ENCODE measurements around the gene MGAT2. TPM values are rescaled to one million over a fixed set of nuclear protein-coding genes. Genes with fewer than 3 reads are reported as not detected.
A peak's percentile ranks its signal among the peaks of the same experiment; 100 is the strongest.

MGAT2 gene
- polyA plus RNA-seq, 1 experiment = 54.7 TPM

GRCh38 chr14:49594347-49595091, 26.1 kb upstream of the MGAT2 start:
- POLR2A ChIA-PET = interaction anchor here (0.9 to 2.0 kb wide), 2 partner anchors 9 to 26 kb away, joined by 6 to 12 read pairs; partner anchors contain the start of genes MGAT2, RPL36AL and RPS29
- CTCF ChIA-PET = interaction anchor here (1.0 to 1.1 kb wide), 2 partner anchors 7 to 133 kb away, joined by 5 to 7 read pairs; no protein-coding TSS in a partner anchor
- H3K9me3 ChIP-seq (ENCODE audit: control insufficient read depth, insufficient read depth, low read length) = no peaks in the 10 kb centered on the region; the same call in 1 of the 2 replicates
- peak overlapping the region; percentile 49 for H3K27ac ChIP-seq (ENCODE audit: low read depth, low read length)
- TF ChIP-seq, protein P1, sequence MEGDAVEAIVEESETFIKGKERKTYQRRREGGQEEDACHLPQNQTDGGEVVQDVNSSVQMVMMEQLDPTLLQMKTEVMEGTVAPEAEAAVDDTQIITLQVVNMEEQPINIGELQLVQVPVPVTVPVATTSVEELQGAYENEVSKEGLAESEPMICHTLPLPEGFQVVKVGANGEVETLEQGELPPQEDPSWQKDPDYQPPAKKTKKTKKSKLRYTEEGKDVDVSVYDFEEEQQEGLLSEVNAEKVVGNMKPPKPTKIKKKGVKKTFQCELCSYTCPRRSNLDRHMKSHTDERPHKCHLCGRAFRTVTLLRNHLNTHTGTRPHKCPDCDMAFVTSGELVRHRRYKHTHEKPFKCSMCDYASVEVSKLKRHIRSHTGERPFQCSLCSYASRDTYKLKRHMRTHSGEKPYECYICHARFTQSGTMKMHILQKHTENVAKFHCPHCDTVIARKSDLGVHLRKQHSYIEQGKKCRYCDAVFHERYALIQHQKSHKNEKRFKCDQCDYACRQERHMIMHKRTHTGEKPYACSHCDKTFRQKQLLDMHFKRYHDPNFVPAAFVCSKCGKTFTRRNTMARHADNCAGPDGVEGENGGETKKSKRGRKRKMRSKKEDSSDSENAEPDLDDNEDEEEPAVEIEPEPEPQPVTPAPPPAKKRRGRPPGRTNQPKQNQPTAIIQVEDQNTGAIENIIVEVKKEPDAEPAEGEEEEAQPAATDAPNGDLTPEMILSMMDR (IDR thresholded peaks at IDR 0.05; ENCODE audit: low read depth, low read length) = no peak
- no peak overlapping the region for H3K4me3 ChIP-seq (ENCODE audit: low read depth, low read length)
- peak; percentile 46 for DNase-seq (ENCODE audit: low read depth, low spot score)
- no peaks in the 10 kb centered on the region for H3K27me3 ChIP-seq (ENCODE audit: control insufficient read depth, insufficient read depth, low read length)

GRCh38 chr14:49598189-49598484, 22.5 kb upstream of the MGAT2 start:
- H3K27me3 ChIP-seq (ENCODE audit: control insufficient read depth, insufficient read depth, low read length) = no peaks in the 10 kb centered on the region
- TF ChIP-seq, protein P1 (IDR thresholded peaks at IDR 0.05; ENCODE audit: low read depth, low read length) = no peak
- DNase-seq (ENCODE audit: low read depth, low spot score) = no peak
- ChIA-PET CTCF (no interaction called here), POLR2A (interaction anchor here (1.5 to 1.7 kb wide), 4 partner anchors 11 to 36 kb away, joined by 4 to 26 read pairs (median 6); partner anchors contain the start of genes MGAT2, RPL36AL and RPS29)
- peak overlapping the region; percentile 99 for H3K27ac ChIP-seq (ENCODE audit: low read depth, low read length)
- H3K9me3 ChIP-seq (ENCODE audit: control insufficient read depth, insufficient read depth, low read length) = no peaks in the 10 kb centered on the region; the same call in 1 of the 2 replicates
- H3K4me3 ChIP-seq (ENCODE audit: low read depth, low read length) = peak overlapping the region; percentile 95

DNA sequence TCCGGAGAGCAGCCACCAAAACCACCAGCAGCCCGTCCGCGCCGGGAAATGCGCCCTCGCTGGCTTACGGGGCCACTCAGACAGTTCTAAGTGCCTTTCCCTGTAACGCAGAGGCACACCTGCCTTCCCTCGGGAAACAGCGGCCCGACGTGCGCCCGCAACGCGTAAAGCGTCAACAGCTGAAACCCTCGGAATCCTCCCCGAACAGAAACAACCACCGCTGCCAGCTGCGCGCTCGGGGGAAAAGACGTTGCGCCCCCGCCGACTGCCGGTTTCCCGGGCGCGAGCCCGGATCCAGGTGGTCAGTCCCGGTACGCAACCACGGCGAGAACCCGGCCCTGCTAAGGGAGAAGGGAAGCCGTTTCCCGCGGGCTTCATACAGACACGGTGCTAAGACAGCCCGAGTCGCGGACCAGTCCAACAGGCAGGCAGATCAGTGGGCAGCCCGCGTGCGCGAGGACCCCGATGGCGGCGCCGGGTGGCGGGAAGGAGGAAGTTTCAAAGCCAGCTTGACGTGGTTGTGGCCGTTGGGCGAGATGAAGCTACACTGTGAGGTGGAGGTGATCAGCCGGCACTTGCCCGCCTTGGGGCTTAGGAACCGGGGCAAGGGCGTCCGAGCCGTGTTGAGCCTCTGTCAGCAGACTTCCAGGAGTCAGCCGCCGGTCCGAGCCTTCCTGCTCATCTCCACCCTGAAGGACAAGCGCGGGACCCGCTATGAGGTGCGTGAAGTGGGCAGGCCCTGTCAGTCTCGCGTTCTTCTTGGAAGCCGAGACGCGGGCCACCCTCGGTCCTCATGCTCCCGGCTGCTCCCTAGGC, 21.9 kb upstream of the MGAT2 start, which contains the start of gene LRR1:
TSS of gene LRR1 (plus strand) at position 456 of the 816 bp plus-strand sequence. CDS start at position 537, 81 bp downstream.
- DNase-seq (ENCODE audit: low read depth, low spot score) = peak; percentile 34
- POLR2A ChIA-PET = interaction anchor here (0.7 to 1.7 kb wide), 5 partner anchors 12 to 35 kb away, joined by 3 to 26 read pairs (median 4); partner anchors contain the start of genes MGAT2, RPL36AL and RPS29
- H3K9me3 ChIP-seq (ENCODE audit: control insufficient read depth, insufficient read depth, low read length) = no peaks in the 10 kb centered on the region; the same call in 1 of the 2 replicates
- CTCF ChIA-PET = no interaction called here
- H3K27ac ChIP-seq (ENCODE audit: low read depth, low read length) = peak within 1 kb of the TSS; percentile 99
- H3K27me3 ChIP-seq (ENCODE audit: control insufficient read depth, insufficient read depth, low read length) = no peaks in the 10 kb centered on the region
- peak within 1 kb of the TSS; percentile 95 for H3K4me3 ChIP-seq (ENCODE audit: low read depth, low read length)
- TF ChIP-seq, protein P1 (IDR thresholded peaks at IDR 0.05; ENCODE audit: low read depth, low read length) = no peak

DNA sequence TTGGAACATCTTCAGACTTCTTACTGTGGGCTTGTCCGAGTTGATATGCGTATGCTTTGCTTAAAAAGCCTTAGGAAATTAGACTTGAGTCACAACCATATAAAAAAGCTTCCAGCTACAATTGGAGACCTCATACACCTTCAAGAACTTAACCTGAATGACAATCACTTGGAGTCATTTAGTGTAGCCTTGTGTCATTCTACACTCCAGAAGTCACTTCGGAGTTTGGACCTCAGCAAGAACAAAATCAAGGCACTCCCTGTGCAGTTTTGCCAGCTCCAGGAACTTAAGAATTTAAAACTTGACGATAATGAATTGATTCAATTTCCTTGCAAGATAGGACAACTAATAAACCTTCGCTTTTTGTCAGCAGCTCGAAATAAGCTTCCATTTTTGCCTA, 13.0 kb upstream of the MGAT2 start:
- TF ChIP-seq, protein P1 (IDR thresholded peaks at IDR 0.05; ENCODE audit: low read depth, low read length) = no peak
- Histone ChIP-seq H3K27me3 (ENCODE audit: control insufficient read depth, insufficient read depth, low read length) (no peaks in the 10 kb centered on the region), H3K4me3 (ENCODE audit: low read depth, low read length) (no peak overlapping the region), H3K27ac (ENCODE audit: low read depth, low read length) (no peak overlapping the region), H3K9me3 (ENCODE audit: control insufficient read depth, insufficient read depth, low read length) (no peaks in the 10 kb centered on the region)
- DNase-seq (ENCODE audit: low read depth, low spot score) = no peak
- ChIA-PET CTCF (no interaction called here), POLR2A (no interaction called here)
